A673 (cell line): ENCODE measurements around the gene TBC1D8B.

Source experiments
- CTCF ChIP-seq: fragments of 300-800, 200-600 bp; sonication (generic); conservative IDR thresholded peaks from 2 replicates; pipeline ENCODE4 v1.5.1; 2017; ENCODE audit warnings: low read depth, mild to moderate bottlenecking, antibody characterized with exemption, low read length, moderate library complexity, mixed read lengths
- EZH2 ChIP-seq: fragments of 200-600 bp; sonication (generic); IDR thresholded peaks from 2 replicates; pipeline ENCODE4 v1.6.1; 2017; ENCODE audit warnings: borderline replicate concordance, low read depth, mild to moderate bottlenecking, mixed read lengths, antibody characterized with exemption, low read length; ENCODE audit not compliant: poor library complexity, severe bottlenecking

GRCh38 chrX:106891762-106892460, 89.4 kb downstream of the TBC1D8B start:
- TF ChIP-seq CTCF (no peak), EZH2 (no peak)
